ENCODE results near the gene IL12B. TPM values are rescaled to one million over a fixed set of nuclear protein-coding genes. Genes with fewer than 3 reads are reported as not detected.

The IL12B gene
- total and polyA plus RNA-seq, 2 of the 4 experiments (the other 2 are of a cell fraction), result 0.03 TPM; not detected in 1

DNA sequence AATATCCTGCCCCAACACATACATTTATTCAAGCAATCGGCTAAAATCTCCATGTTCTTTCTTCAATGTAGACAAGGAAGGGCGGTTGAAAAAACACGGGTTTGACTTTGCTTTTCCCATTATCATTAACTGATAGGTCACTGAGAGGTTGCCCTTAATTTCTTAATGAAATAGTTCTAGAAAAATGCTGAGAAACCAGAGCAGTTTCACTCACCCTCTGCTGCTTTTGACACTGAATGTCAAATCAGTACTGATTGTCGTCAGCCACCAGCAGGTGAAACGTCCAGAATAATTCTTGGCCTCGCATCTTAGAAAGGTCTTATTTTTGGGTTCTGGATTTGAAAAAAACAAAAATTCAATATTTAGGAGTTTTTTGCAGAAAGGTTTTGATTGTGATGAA is 8.1 kb downstream of the IL12B start:
- POLR2A ChIA-PET (ENCODE audit: unreplicated experiment), result no interaction called here
- no CpG with 5 or more reads among the region's 6 CpGs for WGBS, 2 experiments (ENCODE audit: extremely low coverage in 2 of 2, insufficient read length in 1 of 2)

More for the DNA sequence above, 8.1 kb downstream of the IL12B start:
- Histone ChIP-seq H2AFZ (replicated peaks; ENCODE audit: low read length, poor library complexity) (no peak overlapping the region), H3K4me3 (ENCODE audit: insufficient read depth, low read depth, low read length) (no peak overlapping the region), H2BK15ac (ENCODE audit: low read depth, low read length) (no peak overlapping the region), H4K5ac (ENCODE audit: low read depth, low read length) (no peak overlapping the region), H3K4me2 (ENCODE audit: low read depth, low read length) (no peak overlapping the region), H2AK5ac (ENCODE audit: low read depth, low read length) (no peak overlapping the region), H3K9me3 (ENCODE audit: control insufficient read depth, insufficient read depth, low read length) (no peaks in the 10 kb centered on the region), H3K9ac (ENCODE audit: low read depth, low read length) (no peak overlapping the region), H3K4me1 (ENCODE audit: control insufficient read depth, insufficient read depth, low read length) (no peaks in the 10 kb centered on the region), H3K4ac (ENCODE audit: low read depth, low read length) (no peak overlapping the region), H2AK9ac (replicated peaks; ENCODE audit: low read depth, low read length, poor library complexity) (no peak overlapping the region), H4K20me1 (ENCODE audit: insufficient read depth, low read length) (no peaks in the 10 kb centered on the region), H3K14ac (replicated peaks; ENCODE audit: low read depth, low read length) (no peak overlapping the region), H3K23ac (ENCODE audit: low read depth, low read length) (no peak overlapping the region), H3K9me1 (ENCODE audit: insufficient read depth, low read length) (peaks cover 5% of the 10 kb centered on the region; the same call in 1 of the 2 replicates), H3K27me3 (ENCODE audit: control insufficient read depth, insufficient read depth, low read length) (no peaks in the 10 kb centered on the region), H3K27ac (ENCODE audit: insufficient read depth, low read length) (no peak overlapping the region), H4K8ac (ENCODE audit: low read depth in 2 of 2, low read length in 2 of 2) (no peak overlapping the region), H3K18ac (ENCODE audit: low read depth, low read length) (no peak overlapping the region), H2BK20ac (ENCODE audit: low read depth, low read length) (no peak overlapping the region), H4K91ac (ENCODE audit: insufficient read depth, low read depth, low read length) (no peak overlapping the region), H3K36me3 (ENCODE audit: control insufficient read depth, insufficient read depth, low read length) (no peaks in the 10 kb centered on the region), H2BK5ac (ENCODE audit: low read depth, low read length, poor library complexity, severe bottlenecking) (no peak overlapping the region), H2BK120ac (ENCODE audit: low read depth, low read length) (no peak overlapping the region), H3K79me1 (ENCODE audit: low read depth in 1 of 2, low read length in 2 of 2) (no peaks in the 10 kb centered on the region), H3K56ac (ENCODE audit: extremely low read depth, insufficient read depth, low read length) (no peak overlapping the region)
- TF ChIP-seq MAFK (IDR thresholded peaks at IDR 0.05; ENCODE audit: low read depth, low read length), result no peak
- TF ChIP-seq CTCF (conservative IDR thresholded peaks at IDR 0.05; ENCODE audit: low read depth, low read length), result no peak
- TF ChIP-seq MXI1 (IDR thresholded peaks at IDR 0.05; ENCODE audit: borderline replicate concordance, low read depth, low read length), result no peak
- no peak for TF ChIP-seq NFE2L2 (IDR thresholded peaks at IDR 0.05; ENCODE audit: low read depth, low read length)
- CTCF ChIA-PET, result interaction anchor here (1.1 kb wide), 1 partner anchor 165 kb away, joined by 3 read pairs; no protein-coding TSS in a partner anchor
- DNase-seq, result no peak
- no TSS peak for BruUV-seq (replicated peaks)
- no peak for ATAC-seq (ENCODE audit: low read depth)
- dilution Hi-C loops (cut with HindIII; ENCODE audit: low sequenced_read_pairs, unreplicated experiment), result no loop called here
- in situ Hi-C loops (cut with MboI; ENCODE audit: low sequenced_read_pairs), result no loop called here
- intact Hi-C loops (cut with micrococcal nuclease), result no loop called here

Measured in IMR-90 (cell line).